SKM-1 treated with dmso at 0.1 percent for 144 hours (cell line): ENCODE measurements around the gene SLC2A4.

ENCODE experiments used
- DNase-seq: peaks from one replicate; lab custom pipeline; 2025; ENCODE audit not compliant: unreplicated experiment; lab: John Stamatoyannopoulos, UW

SLC2A4 gene

DNA sequence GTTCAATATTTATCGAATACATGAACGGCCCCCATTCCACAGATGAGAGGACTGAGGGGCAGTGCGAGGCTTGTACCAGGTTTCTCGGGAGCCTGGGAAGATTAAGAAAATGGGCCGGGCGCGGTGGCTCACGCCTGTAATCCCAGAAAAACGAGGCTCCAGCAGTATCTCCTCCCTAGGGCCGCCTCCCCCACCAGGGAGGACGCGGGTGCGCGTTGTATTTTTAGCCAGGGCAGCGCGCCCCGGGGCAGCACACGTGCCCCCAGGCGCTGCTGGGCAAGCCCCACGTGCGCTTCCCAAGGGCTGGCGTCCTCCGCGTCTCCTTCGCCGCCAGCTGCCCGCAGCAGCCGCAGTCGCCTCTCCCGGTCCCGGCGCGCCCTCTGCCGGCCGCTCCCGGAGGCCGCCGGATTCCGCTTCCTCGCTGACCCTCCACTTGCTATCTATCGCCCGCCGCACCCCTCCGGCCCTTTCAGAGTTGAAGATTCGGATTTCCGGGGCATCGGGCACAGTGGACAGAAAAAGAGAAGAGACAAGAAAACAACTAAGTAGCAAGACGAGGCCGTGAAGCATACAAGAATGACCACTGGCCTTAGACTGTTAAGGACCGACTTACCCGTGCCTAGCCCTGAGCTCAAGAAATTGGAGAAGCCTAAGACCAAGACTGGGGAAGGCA, 14.8 kb downstream of the SLC2A4 start:
- peak; percentile 30 for DNase-seq

DNA sequence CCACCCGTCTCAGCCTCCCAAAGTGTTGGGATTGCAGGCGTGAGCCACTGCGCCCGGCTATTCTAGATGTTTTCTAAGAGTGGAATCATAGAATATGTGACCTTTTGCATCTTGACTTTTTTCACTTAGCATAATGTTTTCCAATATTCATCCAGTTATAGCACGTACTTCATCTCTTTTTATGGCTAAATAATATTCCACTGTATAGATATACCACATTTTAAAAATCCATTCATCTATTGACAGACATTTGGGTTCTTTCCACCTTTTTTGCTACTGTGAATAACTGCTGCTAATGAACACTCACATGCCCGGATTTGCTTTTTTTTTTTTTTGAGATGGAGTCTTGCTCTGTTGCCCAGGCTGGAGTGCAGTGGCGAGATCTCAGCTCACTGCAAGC, 22.7 kb downstream of the SLC2A4 start:
- DNase-seq, result no peak

DNA sequence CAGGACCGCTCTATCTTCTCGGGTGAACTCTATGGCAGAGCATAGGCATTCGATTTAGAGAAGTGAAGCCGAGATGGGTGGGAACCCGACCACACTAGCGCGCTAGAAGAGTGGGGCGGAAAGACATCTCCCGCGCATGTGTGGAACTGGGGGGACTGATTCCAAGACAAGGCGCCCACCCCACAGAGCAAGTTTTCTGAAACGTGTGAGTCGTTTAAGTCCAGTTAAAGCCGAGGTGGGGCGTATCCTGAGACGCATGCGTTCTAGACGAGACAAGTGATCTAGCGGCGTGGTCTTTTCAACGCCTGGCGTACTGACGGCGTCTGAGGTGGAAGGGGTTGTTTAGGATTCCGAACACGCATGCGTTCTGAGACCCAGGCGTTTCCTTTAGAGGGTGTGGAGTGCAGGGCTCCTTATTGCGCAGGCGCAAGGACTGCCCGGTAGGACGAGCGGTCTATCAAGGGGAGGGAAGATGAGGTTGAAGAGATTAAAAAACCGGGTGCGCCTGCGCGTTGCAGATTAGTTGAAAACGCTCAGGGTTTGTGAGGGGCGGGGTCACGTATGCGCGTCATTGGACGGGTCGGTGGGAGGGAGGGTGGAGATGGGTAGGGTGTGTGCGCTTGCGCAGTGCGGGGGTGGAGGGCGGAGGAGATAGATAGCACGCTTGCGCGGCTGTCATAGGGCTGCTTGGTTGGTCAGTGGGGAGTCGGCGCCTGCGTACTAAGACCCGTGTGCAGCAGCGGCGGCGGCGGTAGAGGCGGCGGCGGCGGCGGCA, 25.6 kb downstream of the SLC2A4 start, which contains the start of gene EIF5A:
Gene EIF5A, plus strand, starts transcription at position 718 of the 775 bp plus-strand sequence. CDS start 2,008 bp downstream, outside the sequence.
- DNase-seq, result peak; percentile 94

DNA sequence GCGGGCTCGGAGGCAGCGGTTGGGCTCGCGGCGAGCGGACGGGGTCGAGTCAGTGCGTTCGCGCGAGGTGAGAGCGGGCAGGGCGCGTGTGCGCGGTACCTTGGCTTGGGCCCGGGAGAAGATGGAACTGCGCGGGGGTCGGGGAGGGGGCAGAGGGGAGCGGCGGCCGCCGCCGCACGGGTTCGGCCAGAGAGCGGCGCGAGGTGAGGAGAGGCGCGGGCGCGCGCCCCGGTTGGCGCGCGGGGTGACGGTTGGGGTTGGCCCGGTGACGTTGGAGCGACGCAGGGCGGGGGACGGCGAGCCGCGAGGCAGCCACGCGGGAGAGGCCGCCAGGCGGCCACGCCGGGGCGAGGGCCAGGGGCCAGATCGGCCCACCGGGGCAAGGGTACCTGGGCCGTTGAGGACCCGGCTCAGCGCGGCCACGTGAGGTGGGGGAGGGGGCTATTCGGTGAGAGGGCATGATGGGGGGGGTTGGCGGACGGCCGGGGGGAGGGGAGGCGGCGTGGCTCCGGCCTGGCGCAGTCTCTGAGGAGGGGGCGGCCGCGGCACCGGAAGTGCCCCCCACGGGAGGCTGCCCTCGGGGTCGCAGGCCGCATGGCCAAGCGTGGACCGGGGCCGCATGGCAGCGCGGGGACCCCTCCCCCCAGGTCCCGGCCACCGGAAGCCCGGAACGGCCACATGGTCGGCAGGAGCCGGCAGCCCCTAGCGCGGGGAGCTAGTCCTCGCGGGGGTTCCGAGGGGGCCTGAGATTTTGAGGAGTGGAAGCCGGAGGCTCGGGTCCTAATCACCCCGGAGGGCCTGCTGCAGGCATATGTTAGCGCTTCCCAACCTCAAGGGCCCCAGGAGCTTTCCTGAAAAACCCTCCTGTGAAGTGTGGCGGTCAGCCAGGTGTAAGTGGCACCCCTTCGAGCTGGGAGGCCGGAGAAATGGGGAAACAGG, 26.4 kb downstream of the SLC2A4 start:
- no peak for DNase-seq

DNA sequence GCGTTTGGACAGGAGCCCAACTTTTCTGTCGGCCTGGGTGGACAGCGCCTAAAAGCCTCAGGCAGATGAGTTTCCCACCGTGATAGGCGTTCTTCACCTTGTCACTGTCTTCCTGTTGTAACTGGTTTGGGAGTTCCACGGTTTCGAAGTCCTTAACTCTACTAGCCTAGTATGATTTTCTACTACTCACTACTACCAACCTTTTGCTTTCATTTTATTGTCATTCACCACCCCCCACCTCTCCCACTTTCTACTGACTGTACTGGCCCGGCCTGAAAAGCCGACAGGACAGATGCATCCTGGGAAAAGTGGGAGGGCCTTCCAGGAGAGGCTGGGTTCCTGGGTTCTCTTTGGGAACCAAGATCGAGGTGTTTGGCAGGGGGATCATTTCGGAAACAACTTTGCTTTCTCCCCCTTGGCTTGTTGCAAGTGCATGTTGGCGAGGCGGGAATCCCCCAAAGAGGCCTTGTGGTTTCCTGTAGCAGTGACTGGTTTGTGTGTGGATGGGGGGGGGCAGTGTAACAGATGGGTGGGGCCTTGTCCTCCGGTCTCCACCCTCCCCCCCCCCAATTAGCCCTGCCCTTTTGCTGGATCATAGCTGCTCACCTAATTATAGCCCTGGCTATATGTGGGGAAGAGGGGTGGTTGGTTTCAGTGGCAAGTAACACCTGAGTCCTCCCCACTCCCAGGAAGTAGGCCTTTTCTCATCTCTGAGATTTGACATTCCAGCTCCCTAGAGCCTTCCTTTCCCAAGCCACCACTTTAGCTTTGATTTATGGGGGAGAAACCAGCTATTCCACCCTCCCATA, 27.3 kb downstream of the SLC2A4 start:
- peak; percentile 32 for DNase-seq

DNA sequence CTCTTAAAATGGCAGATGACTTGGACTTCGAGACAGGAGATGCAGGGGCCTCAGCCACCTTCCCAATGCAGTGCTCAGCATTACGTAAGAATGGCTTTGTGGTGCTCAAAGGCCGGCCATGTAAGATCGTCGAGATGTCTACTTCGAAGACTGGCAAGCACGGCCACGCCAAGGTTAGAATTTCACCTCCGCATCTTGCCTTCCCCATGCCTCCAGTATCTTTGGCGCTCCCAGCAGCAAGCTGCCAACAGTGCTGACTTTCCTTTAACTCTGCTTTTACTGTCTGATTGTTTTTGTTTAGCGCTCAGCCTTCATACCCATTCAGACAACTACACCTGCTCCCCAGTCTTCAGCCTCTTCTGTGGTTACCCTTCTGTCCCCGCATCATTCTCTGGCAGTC, 28.1 kb downstream of the SLC2A4 start:
- no peak for DNase-seq

DNA sequence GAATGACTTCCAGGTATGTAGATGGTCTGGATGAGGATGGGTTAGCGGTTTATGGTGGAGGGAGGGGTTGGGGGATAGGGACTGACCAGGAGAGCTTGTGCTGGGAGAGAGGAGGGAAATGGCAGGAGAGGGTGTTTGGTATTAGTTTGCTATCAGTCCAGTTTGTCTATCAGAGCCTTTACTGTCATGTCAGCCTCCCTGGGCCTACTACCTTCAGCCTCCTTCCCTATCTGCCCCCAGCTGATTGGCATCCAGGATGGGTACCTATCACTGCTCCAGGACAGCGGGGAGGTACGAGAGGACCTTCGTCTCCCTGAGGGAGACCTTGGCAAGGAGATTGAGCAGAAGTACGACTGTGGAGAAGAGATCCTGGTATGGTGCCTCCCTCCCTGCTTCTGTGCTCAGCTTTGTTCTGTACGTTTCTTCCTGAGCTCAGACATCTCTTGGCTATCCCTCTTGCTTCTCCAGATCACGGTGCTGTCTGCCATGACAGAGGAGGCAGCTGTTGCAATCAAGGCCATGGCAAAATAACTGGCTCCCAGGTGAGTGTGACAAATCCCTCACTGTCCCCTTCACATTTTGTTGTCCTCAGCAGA, 29.7 kb downstream of the SLC2A4 start:
- no peak for DNase-seq

DNA sequence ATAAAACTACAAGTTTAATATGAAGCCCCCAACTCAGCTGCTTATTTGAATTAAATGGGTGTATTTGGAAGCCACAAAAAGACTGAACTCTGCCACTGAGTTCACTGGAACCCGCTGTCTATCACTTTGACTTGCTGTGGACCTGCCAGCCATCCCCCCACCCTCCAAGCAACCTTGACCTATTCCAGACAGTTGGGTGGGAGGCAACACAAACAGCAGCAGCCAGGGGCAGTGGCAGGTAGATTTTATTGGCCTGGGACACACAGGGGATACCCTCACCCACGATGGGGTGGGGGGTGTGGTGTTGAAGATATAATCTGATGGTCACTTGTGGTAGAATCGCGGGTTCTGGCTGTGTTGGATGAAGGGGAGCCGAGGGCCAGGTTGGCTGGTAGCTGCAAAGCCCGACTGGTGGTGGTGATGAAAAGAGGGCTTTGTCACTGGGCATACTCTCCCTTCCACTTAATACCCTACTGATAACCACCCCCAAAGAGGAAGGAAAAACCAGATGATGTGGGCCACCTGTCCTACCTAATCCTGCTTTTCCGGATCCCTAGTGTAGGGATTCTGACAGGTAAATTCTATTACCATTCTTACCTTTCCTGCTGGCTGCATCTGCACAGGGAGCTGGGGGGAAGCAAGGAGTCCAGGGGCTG, 31.0 kb downstream of the SLC2A4 start:
- DNase-seq, result no peak

DNA sequence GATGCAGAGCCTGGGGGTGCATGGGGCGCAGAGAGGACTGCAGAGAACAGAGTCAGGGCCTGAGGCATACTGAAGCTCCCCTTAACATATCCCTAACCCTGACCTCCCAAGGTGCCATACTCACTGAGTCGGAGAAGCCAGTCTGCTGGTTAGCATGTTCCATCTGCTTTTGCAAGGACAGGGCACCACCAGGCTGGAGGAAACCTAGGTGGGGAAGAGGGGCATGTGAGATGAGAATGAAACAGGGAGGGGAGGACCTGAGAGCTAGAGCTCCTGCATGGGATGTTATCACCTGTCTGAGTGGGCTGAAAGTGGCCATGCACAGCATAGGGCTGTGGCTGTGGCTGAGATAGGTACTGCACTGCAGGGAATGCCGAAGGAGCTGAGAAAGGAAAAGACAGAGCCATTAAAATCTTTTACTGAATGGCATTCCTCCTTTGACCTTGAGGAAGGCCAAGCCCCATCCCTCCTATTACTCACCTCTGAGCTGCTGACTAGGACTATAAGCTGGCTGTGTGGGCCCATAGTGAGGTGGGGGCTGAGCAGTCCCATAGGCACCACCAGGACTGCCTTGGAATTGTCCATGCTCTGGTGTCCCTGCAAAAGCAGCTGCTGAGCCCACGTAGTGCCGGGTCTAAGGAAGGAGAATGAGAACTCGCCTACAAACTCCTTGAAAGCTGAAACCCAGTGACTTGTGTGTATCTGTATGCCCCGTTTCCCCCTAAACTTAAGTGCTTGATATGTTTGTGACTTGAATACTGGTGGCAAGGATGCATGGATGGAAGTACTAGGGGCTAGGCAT, 31.8 kb downstream of the SLC2A4 start:
- no peak for DNase-seq

DNA sequence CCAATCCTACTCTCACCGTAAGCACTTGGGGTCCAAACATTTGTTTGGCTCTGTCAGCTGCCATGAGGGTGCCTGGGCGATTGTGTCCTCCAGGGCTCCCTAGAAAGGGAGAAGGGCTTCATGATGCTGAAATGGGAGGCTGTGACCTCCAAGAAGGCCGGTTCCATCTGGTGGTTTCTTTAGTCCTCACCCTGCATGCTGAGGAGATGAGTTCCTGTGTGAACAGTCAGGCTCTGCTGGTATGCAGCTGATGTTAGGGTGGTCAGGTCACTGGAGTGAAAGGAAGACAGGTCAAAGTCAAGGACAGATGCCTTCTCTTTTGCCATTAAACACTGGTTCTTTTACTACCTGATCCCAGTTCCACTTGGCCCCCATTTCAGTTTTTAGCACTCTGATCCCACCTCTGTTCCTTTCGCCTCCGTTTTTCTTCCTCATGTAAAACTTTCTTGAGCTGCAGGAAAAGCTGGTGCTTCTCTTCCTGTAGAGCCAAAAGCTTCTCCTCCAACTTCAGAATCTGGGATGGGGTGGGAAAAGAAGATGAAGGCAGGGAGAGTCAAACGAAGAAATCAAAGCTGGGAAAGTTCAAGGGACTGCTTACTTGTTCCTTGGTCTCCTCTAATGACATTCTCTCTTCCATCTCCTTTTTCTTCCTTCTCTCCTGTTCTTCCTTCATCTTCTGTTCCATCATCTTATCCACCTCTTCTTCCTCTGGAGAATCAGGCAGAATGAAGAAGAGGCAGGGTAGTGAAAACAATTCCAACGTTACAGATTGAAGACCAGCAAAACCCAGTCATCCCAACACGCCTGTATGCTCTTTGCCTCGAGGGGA, 32.6 kb downstream of the SLC2A4 start:
- DNase-seq, result no peak

DNA sequence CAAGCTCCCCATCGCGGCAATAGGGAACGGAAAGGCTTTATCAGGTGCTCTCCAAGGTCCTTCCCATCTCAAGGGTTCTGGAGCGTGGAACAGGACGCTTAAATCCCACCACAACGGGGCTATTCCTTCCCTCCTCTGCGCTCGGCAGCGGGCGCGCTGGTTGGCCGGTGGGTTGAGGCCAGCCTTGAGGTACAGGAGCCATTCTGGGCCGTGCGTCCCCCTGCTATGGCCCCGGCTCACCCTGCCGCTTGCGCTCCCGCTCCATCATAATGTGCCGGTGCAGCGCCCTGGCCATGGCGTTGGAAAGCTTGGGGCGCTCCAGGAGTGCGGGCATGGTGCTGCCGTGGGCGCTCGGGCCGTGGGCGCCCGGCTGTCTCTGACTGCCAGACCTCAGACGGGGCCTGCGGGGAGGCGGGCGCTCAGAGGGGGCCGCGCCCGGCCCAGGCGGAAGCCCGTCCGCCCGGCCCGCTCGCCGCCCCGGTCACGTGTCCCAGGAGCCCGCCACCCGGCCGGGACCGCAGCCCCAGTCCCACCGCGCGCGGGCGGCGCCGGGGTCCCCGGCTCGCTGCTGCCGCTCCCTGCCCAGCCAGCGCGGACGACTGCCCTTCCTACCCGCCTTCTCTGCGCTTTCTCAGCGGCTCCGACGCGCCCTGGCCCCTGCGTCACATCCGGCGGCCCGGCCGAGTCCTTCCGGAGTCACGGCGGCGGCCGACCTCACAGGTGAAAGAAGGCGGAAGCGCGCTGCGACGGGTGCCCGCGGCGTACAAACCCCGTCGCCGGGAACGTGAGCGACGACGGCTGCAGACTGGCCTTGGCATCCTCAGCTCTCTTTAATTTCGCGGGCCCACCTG, 33.4 kb downstream of the SLC2A4 start, which contains the start of gene GPS2:
Gene GPS2, minus strand, starts transcription at position 642 of the 851 bp plus-strand sequence. Its CDS starts 308 bp downstream, at position 334.
- peak; percentile 27 for DNase-seq

DNA sequence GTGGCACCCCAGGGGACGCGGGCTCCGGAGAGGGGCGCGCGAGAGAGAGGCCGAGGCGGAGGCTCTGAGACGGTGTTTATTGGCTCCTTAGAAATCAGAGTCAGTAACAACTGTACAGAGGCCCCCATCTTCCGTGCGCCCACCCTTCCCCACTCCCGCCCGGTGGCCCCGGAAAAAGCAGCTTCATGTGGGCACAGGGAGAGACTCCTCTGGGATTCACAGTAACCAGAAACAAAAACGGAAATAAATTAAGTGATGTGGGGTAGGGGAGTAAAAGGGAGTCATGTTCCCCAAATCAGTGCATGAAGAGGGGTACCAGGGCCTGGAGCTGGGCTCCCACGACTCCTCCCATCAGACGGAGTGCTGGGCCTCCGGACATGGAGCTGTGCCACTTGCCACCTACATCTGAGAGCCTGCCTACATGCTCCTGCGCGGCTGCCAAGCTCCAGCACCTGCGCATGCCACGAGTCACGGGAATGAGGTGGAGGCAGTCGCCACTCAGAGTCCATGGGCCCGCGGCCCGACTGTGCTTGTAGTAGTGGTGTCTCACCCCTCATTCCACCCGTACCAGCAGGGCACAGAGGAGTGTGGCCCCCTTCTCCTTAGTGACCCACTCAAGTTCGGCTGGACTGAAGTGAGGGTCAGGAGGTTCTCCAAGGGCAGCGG, 34.2 kb downstream of the SLC2A4 start:
- no peak for DNase-seq

DNA sequence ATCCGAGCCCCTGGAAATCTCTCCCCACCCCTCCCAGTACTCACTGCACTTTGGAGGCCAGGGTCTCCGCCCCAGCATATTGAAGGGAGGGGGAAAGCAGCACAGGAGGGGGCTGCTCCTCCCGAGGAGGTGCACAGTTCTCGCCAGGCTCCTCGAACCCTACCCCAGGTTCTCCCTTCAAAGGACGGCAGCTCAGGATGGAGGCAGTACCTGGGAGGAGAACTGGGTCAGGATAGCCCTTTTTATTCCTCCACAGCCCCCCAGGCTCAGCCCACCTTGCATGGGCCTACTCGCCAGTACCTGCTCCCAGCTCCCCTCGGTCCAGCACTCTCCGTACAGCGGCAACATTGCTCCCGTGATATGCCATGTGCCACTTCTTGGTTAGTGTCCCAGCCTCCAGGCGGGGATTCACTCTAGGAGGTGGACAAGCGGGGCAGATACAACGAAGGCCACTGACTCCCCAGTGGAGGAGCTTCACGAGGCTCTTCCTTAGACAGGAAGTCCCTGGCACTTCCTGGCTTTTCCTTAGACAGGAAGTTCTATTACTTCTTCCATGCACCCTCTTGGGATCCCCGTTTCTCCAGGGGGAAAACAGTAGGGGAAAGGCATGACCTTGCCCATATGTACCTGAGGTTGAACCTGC, 35.8 kb downstream of the SLC2A4 start:
- DNase-seq, result no peak

DNA sequence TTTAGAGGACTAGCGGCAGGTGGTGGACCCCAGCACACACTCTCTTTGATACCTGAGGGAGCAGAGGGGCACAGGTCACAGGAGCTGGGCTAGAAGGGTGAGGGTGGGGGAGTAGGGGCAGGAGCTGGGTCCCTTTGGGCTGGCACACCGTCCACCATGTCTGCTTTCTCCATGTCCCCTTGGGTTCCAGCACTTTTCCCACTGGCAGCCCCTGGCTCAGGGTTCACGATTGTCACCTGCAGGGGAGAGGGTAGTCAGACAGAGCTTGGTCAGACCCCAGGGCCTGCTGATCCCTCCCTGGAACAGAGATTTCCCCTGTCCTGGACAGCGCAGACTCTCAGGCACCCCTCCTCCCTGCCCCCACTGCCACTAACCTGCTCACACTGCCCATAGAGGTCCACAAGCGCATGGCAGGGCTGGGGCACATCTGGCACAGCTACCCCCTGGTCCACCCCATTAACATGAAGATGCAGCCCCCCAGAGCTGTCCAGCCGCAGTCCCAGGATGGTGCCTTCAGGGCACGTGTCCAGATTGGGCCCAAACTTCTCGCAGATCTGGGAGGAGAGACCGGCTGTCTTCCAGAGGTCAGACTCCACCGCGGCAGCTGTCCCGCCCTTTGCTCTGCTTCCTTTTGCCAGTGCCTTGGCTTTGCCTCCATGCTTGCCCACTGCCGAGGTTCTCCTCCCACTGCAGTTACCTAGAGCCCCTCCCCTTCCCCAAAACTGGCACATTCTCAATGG, 36.8 kb downstream of the SLC2A4 start:
- DNase-seq, result no peak

DNA sequence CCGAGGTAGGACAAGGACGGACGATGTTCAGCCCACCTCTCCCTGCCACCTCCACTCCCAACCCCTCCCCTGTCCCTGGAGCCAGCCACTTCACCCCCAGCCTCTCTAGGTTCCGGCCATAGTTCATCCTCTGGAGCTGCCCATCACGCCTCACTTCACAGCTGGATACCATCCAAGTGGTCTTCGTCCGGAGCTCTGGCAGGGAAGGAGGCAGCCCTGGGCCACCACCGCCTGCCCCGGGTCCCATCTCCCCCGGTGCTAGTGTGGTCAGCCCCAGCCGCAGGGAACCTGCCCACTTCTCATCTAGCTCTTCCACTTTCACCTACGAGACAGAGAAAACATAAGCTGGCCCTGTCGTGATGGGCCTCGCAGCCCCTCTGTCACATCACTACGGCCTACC, 39.9 kb downstream of the SLC2A4 start:
- no peak for DNase-seq
